Measurements from ENCODE around the gene MOCS1. TPM values are rescaled to one million over a fixed set of nuclear protein-coding genes. Genes with fewer than 3 reads are reported as not detected.
A peak's percentile ranks its signal among the peaks of the same experiment; 100 is the strongest.

Gene MOCS1
- total RNA-seq, 4 donors from 2014 or later: 24.0 to 33.0 (median 29.3) TPM

GRCh38 chr6:39956936-39957335, 22.7 kb upstream of the MOCS1 start:
- ATAC-seq: no peak
- TF ChIP-seq POLR2AphosphoS5 (IDR thresholded peaks at IDR 0.05) (no peak), CTCF (IDR thresholded peaks at IDR 0.05) (no peak), EP300 (IDR thresholded peaks at IDR 0.05) (no peak), POLR2A (IDR thresholded peaks at IDR 0.05) (no peak)
- WGBS, 2 donors (ENCODE audit: low coverage in 1 of 2): 91 to 94% methylated on average over 4 of the region's 4 CpGs

DNA sequence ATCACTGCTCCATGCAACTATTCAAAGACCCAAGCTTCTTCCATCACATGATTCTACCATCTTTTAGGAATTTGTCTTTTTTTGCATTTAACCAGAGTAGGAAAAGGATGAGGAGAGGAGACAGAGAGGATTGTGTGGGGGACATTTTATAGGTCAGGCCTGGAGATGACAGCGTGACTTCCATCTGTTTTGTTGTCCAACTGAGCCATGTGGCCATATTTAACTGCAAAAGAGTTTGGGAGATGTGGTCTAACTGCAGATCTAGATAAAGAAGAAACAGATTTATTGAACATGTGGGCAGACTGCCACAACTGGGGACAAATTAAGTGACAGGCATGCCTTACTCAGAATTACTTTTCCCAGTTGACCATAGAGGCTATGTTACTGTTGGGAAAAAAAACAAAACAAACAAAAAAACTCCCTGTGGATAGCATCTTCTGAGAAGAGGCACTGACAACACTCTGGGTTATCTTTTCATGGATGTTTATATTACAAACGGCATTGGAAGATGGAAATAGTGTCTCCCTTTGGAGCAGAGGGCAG, 18.9 kb upstream of the MOCS1 start:
- Histone ChIP-seq H3K36me3 (no peaks in the 10 kb centered on the region), H3K4me1 (no peaks in the 10 kb centered on the region), H3K27me3 (peaks cover 4% of the 10 kb centered on the region), H3K27ac (no peak overlapping the region), H3K4me3 (no peak overlapping the region), H3K9me3 (no peaks in the 10 kb centered on the region)
- no peak for ATAC-seq
- WGBS, 2 donors (ENCODE audit: low coverage in 1 of 2): 58% methylated on average over 2 of the region's 2 CpGs; no CpG with 5 or more reads in 1 of the 2 donors
- TF ChIP-seq EP300 (IDR thresholded peaks at IDR 0.05): no peak
- TF ChIP-seq CTCF (IDR thresholded peaks at IDR 0.05): no peak
- TF ChIP-seq POLR2AphosphoS5 (IDR thresholded peaks at IDR 0.05): no peak
- TF ChIP-seq POLR2A (IDR thresholded peaks at IDR 0.05): no peak

More at GRCh38 chr6:39956936-39957335, 22.7 kb upstream of the MOCS1 start:
- Histone ChIP-seq H3K4me3 (no peak overlapping the region), H3K4me1 (no peaks in the 10 kb centered on the region), H3K27me3 (no peaks in the 10 kb centered on the region), H3K36me3 (no peaks in the 10 kb centered on the region), H3K27ac (no peak overlapping the region), H3K9me3 (no peaks in the 10 kb centered on the region)

DNA sequence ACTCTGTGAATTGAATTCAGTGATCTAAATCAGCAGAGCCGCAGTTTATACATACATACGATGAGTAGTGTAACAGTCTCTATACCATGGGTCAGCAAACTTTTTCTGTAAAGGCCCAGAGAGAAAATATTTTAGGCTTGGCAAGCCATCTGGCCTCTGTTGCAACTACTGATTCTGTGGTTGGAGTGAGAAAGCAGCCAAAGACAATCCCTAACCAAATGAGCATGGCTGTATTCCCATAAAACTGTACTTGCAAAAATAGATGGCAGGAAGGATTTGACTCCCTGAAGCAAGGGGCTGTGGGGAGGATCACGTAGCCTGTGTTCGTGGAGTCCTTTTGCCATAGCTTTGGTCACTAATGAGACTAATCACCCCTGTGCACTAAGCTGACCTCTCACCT, 17.9 kb upstream of the MOCS1 start:
- Histone ChIP-seq H3K36me3 (no peaks in the 10 kb centered on the region), H3K4me3 (no peak overlapping the region), H3K27me3 (peaks cover 11% of the 10 kb centered on the region), H3K27ac (peak overlapping the region in 2 of 4 donors; percentile 4), H3K4me1 (no peaks in the 10 kb centered on the region), H3K9me3 (no peaks in the 10 kb centered on the region)
- TF ChIP-seq CTCF (IDR thresholded peaks at IDR 0.05) (no peak), POLR2AphosphoS5 (IDR thresholded peaks at IDR 0.05) (no peak), POLR2A (IDR thresholded peaks at IDR 0.05) (no peak), EP300 (IDR thresholded peaks at IDR 0.05) (no peak)
- peak; percentile 34 for ATAC-seq
- WGBS, 2 donors (ENCODE audit: low coverage in 1 of 2): 65 to 78% methylated on average over 3 to 4 of the region's 4 CpGs

GRCh38 chr6:39951716-39952115, 17.5 kb upstream of the MOCS1 start:
- no peak for TF ChIP-seq POLR2A (IDR thresholded peaks at IDR 0.05)
- no peak for TF ChIP-seq EP300 (IDR thresholded peaks at IDR 0.05)
- TF ChIP-seq CTCF (IDR thresholded peaks at IDR 0.05): no peak
- TF ChIP-seq POLR2AphosphoS5 (IDR thresholded peaks at IDR 0.05): peak; percentile 35
- H3K9me3 ChIP-seq: no peaks in the 10 kb centered on the region
- WGBS, 2 donors (ENCODE audit: low coverage in 1 of 2): 50 to 88% methylated on average over 1 of the region's 1 CpG
- peak overlapping the region in 2 of 4 donors; percentile 4 for H3K27ac ChIP-seq
- no peaks in the 10 kb centered on the region for H3K36me3 ChIP-seq
- peaks cover 11% of the 10 kb centered on the region for H3K27me3 ChIP-seq
- no peak overlapping the region for H3K4me3 ChIP-seq
- no peaks in the 10 kb centered on the region for H3K4me1 ChIP-seq
- no peak for ATAC-seq

- Histone ChIP-seq H3K4me1 (no peaks in the 10 kb centered on the region), H3K4me3 (no peak overlapping the region), H3K36me3 (no peaks in the 10 kb centered on the region), H3K9me3 (no peaks in the 10 kb centered on the region), H3K27me3 (peaks cover 11% of the 10 kb centered on the region), H3K27ac (peak overlapping the region in 1 of 4 donors; percentile 4)
- no peak for ATAC-seq
- WGBS, 2 donors (ENCODE audit: low coverage in 1 of 2): 76 to 79% methylated on average over 4 to 5 of the region's 5 CpGs
- no peak for TF ChIP-seq POLR2AphosphoS5 (IDR thresholded peaks at IDR 0.05)
- TF ChIP-seq CTCF (IDR thresholded peaks at IDR 0.05): no peak
- no peak for TF ChIP-seq EP300 (IDR thresholded peaks at IDR 0.05)
- no peak for TF ChIP-seq POLR2A (IDR thresholded peaks at IDR 0.05)
Observed at GRCh38 chr6:39951191-39951590, 16.9 kb upstream of the MOCS1 start.

Measured in gastroesophageal sphincter (tissue), 4 donors.